ENCODE results near the gene ING3.
"Not testable (repeated sequence)": the region's sequence is repeated elsewhere in the genome, so short reads cannot be mapped to it uniquely, and the experiment has no call there.

Gene ING3

GRCh38 chr7:120979765-120980499 is 29.4 kb downstream of the ING3 start:
- H3K4me3 ChIP-seq (ENCODE audit: low read depth in 1 of 2, low read length in 2 of 2), result no peak overlapping the region
- H3K9ac ChIP-seq (ENCODE audit: low read depth in 1 of 2, low read length in 2 of 2), result no peak overlapping the region
- H3K36me3 ChIP-seq (ENCODE audit: control insufficient read depth in 1 of 2, insufficient read depth in 2 of 2, low read length in 2 of 2), result peaks cover 3 to 8% of the 10 kb centered on the region in 2 donors
- H3K4me1 ChIP-seq (ENCODE audit: control insufficient read depth in 1 of 2, insufficient read depth in 2 of 2, low read length in 2 of 2), result no peaks in the 10 kb centered on the region
- no peaks in the 10 kb centered on the region for H3K27me3 ChIP-seq (ENCODE audit: control insufficient read depth in 1 of 2, insufficient read depth in 2 of 2, low read length in 2 of 2)
- H3K9me3 ChIP-seq (ENCODE audit: control insufficient read depth in 1 of 2, low read length in 2 of 2), result no peaks in the 10 kb centered on the region
- H3K27ac ChIP-seq (ENCODE audit: low read depth, low read length), result no peak overlapping the region

GRCh38 chr7:120981117-120981516 is 30.5 kb downstream of the ING3 start:
- Histone ChIP-seq H3K9ac (ENCODE audit: low read depth in 1 of 2, low read length in 2 of 2) (no peak overlapping the region), H3K4me1 (ENCODE audit: control insufficient read depth in 1 of 2, insufficient read depth in 2 of 2, low read length in 2 of 2) (no peaks in the 10 kb centered on the region), H3K36me3 (ENCODE audit: control insufficient read depth in 1 of 2, insufficient read depth in 2 of 2, low read length in 2 of 2) (no peaks in the 10 kb centered on the region), H3K9me3 (ENCODE audit: control insufficient read depth in 1 of 2, low read length in 2 of 2) (no peaks in the 10 kb centered on the region), H3K27me3 (ENCODE audit: control insufficient read depth in 1 of 2, insufficient read depth in 2 of 2, low read length in 2 of 2) (no peaks in the 10 kb centered on the region), H3K27ac (ENCODE audit: low read depth, low read length) (no peak overlapping the region), H3K4me3 (ENCODE audit: low read depth in 1 of 2, low read length in 2 of 2) (no peak overlapping the region)

GRCh38 chr7:120981888-120982615 is 31.5 kb downstream of the ING3 start:
- no peaks in the 10 kb centered on the region for H3K4me1 ChIP-seq (ENCODE audit: control insufficient read depth in 1 of 2, insufficient read depth in 2 of 2, low read length in 2 of 2)
- H3K27ac ChIP-seq (ENCODE audit: low read depth, low read length), result no peak overlapping the region
- H3K27me3 ChIP-seq (ENCODE audit: control insufficient read depth in 1 of 2, insufficient read depth in 2 of 2, low read length in 2 of 2), result no peaks in the 10 kb centered on the region
- H3K36me3 ChIP-seq (ENCODE audit: control insufficient read depth in 1 of 2, insufficient read depth in 2 of 2, low read length in 2 of 2), result no peaks in the 10 kb centered on the region
- H3K4me3 ChIP-seq (ENCODE audit: low read depth in 1 of 2, low read length in 2 of 2), result no peak overlapping the region
- H3K9ac ChIP-seq (ENCODE audit: low read depth in 1 of 2, low read length in 2 of 2), result no peak overlapping the region
- H3K9me3 ChIP-seq (ENCODE audit: control insufficient read depth in 1 of 2, low read length in 2 of 2), result no peaks in the 10 kb centered on the region

GRCh38 chr7:120983592-120983991 is 33.0 kb downstream of the ING3 start:
- not testable (repeated sequence) for H3K36me3 ChIP-seq (ENCODE audit: control insufficient read depth in 1 of 2, insufficient read depth in 2 of 2, low read length in 2 of 2); H3K4me1 ChIP-seq (ENCODE audit: control insufficient read depth in 1 of 2, insufficient read depth in 2 of 2, low read length in 2 of 2); H3K27ac ChIP-seq (ENCODE audit: low read depth, low read length); H3K4me3 ChIP-seq (ENCODE audit: low read depth in 1 of 2, low read length in 2 of 2); H3K27me3 ChIP-seq (ENCODE audit: control insufficient read depth in 1 of 2, insufficient read depth in 2 of 2, low read length in 2 of 2); H3K9me3 ChIP-seq (ENCODE audit: control insufficient read depth in 1 of 2, low read length in 2 of 2); H3K9ac ChIP-seq (ENCODE audit: low read depth in 1 of 2, low read length in 2 of 2)

GRCh38 chr7:120984406-120984805 is 33.8 kb downstream of the ING3 start:
- peaks cover under 1% of the 10 kb centered on the region in 2 donors for H3K27me3 ChIP-seq (ENCODE audit: control insufficient read depth in 1 of 2, insufficient read depth in 2 of 2, low read length in 2 of 2)
- H3K9ac ChIP-seq (ENCODE audit: low read depth in 1 of 2, low read length in 2 of 2), result no peak overlapping the region

GRCh38 chr7:120985130-120985758 is 34.7 kb downstream of the ING3 start:
- no peak overlapping the region for H3K9ac ChIP-seq (ENCODE audit: low read depth in 1 of 2, low read length in 2 of 2)
- H3K9me3 ChIP-seq (ENCODE audit: control insufficient read depth in 1 of 2, low read length in 2 of 2), result no peaks in the 10 kb centered on the region
- H3K36me3 ChIP-seq (ENCODE audit: control insufficient read depth in 1 of 2, insufficient read depth in 2 of 2, low read length in 2 of 2), result no peaks in the 10 kb centered on the region
- H3K4me1 ChIP-seq (ENCODE audit: control insufficient read depth in 1 of 2, insufficient read depth in 2 of 2, low read length in 2 of 2), result peaks cover 7 to 16% of the 10 kb centered on the region in 2 donors
- H3K4me3 ChIP-seq (ENCODE audit: low read depth in 1 of 2, low read length in 2 of 2), result no peak overlapping the region
- H3K27me3 ChIP-seq (ENCODE audit: control insufficient read depth in 1 of 2, insufficient read depth in 2 of 2, low read length in 2 of 2), result peaks cover 4% of the 10 kb centered on the region in 2 donors
- no peak overlapping the region for H3K27ac ChIP-seq (ENCODE audit: low read depth, low read length)

More at GRCh38 chr7:120984406-120984805, 33.8 kb downstream of the ING3 start:
- no peaks in the 10 kb centered on the region for H3K9me3 ChIP-seq (ENCODE audit: control insufficient read depth in 1 of 2, low read length in 2 of 2)
- H3K4me1 ChIP-seq (ENCODE audit: control insufficient read depth in 1 of 2, insufficient read depth in 2 of 2, low read length in 2 of 2), result peaks cover 7 to 16% of the 10 kb centered on the region in 2 donors
- H3K4me3 ChIP-seq (ENCODE audit: low read depth in 1 of 2, low read length in 2 of 2), result no peak overlapping the region
- no peaks in the 10 kb centered on the region for H3K36me3 ChIP-seq (ENCODE audit: control insufficient read depth in 1 of 2, insufficient read depth in 2 of 2, low read length in 2 of 2)
- no peak overlapping the region for H3K27ac ChIP-seq (ENCODE audit: low read depth, low read length)

GRCh38 chr7:120985839-120986238 is 35.3 kb downstream of the ING3 start:
- Histone ChIP-seq H3K4me3 (ENCODE audit: low read depth in 1 of 2, low read length in 2 of 2) (no peak overlapping the region), H3K27me3 (ENCODE audit: control insufficient read depth in 1 of 2, insufficient read depth in 2 of 2, low read length in 2 of 2) (peaks cover 4 to 8% of the 10 kb centered on the region in 2 donors), H3K9ac (ENCODE audit: low read depth in 1 of 2, low read length in 2 of 2) (no peak overlapping the region), H3K9me3 (ENCODE audit: control insufficient read depth in 1 of 2, low read length in 2 of 2) (no peaks in the 10 kb centered on the region), H3K27ac (ENCODE audit: low read depth, low read length) (no peak overlapping the region), H3K4me1 (ENCODE audit: control insufficient read depth in 1 of 2, insufficient read depth in 2 of 2, low read length in 2 of 2) (peaks cover 7 to 16% of the 10 kb centered on the region in 2 donors), H3K36me3 (ENCODE audit: control insufficient read depth in 1 of 2, insufficient read depth in 2 of 2, low read length in 2 of 2) (no peaks in the 10 kb centered on the region)

- Histone ChIP-seq H3K4me1 (ENCODE audit: control insufficient read depth in 1 of 2, insufficient read depth in 2 of 2, low read length in 2 of 2) (peaks cover 7 to 16% of the 10 kb centered on the region in 2 donors), H3K4me3 (ENCODE audit: low read depth in 1 of 2, low read length in 2 of 2) (no peak overlapping the region), H3K27me3 (ENCODE audit: control insufficient read depth in 1 of 2, insufficient read depth in 2 of 2, low read length in 2 of 2) (peaks cover 4 to 8% of the 10 kb centered on the region in 2 donors), H3K9ac (ENCODE audit: low read depth in 1 of 2, low read length in 2 of 2) (no peak overlapping the region), H3K9me3 (ENCODE audit: control insufficient read depth in 1 of 2, low read length in 2 of 2) (no peaks in the 10 kb centered on the region), H3K27ac (ENCODE audit: low read depth, low read length) (no peak overlapping the region), H3K36me3 (ENCODE audit: control insufficient read depth in 1 of 2, insufficient read depth in 2 of 2, low read length in 2 of 2) (no peaks in the 10 kb centered on the region)
Observed at GRCh38 chr7:120986650-120987049, 36.1 kb downstream of the ING3 start.

GRCh38 chr7:120987280-120987679 is 36.7 kb downstream of the ING3 start:
- Histone ChIP-seq H3K9me3 (ENCODE audit: control insufficient read depth in 1 of 2, low read length in 2 of 2) (no peaks in the 10 kb centered on the region), H3K27ac (ENCODE audit: low read depth, low read length) (no peak overlapping the region), H3K27me3 (ENCODE audit: control insufficient read depth in 1 of 2, insufficient read depth in 2 of 2, low read length in 2 of 2) (peaks cover 4 to 8% of the 10 kb centered on the region in 2 donors), H3K4me3 (ENCODE audit: low read depth in 1 of 2, low read length in 2 of 2) (no peak overlapping the region), H3K4me1 (ENCODE audit: control insufficient read depth in 1 of 2, insufficient read depth in 2 of 2, low read length in 2 of 2) (peaks cover 7 to 16% of the 10 kb centered on the region in 2 donors), H3K36me3 (ENCODE audit: control insufficient read depth in 1 of 2, insufficient read depth in 2 of 2, low read length in 2 of 2) (no peaks in the 10 kb centered on the region), H3K9ac (ENCODE audit: low read depth in 1 of 2, low read length in 2 of 2) (no peak overlapping the region)

Data from duodenal mucosa (tissue), 2 donors.